ENCODE measurements around the gene ADM5. TPM values are rescaled to one million over a fixed set of nuclear protein-coding genes. Genes with fewer than 3 reads are reported as not detected.
A peak's percentile ranks its signal among the peaks of the same experiment; 100 is the strongest.

Gene ADM5
- total RNA-seq, 1 donor from 2014 or later, result 1.5 TPM

DNA sequence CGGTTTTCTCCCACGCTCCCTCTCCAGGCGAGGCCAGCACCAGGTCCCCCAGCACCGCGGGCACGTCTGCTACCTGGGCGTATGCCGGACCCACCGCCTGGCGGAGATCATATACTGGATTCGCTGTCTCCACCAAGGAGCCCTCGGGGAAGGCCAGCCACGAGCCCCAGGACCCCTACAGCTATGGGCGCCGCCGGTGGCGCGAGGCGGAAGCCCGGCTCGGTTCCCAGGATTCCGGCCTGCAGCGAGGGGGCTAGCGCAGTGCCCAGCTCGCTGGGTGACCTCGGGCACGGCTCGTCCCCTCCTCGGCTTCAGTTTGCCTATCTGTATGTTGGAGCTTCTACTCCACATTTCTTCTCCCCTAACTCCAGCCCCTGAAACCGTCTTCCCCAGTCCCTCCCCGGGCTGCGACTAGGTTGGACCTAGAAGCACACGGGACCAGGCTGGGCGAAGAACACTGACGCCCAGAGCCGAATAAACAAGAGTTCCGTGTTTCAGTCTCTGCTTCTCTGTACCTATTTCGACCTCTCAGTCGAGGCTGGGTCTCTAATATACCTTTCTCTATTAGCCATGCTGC lies 773 bp downstream of the ADM5 start:
- Mint-ChIP-seq H3K4me1 (ENCODE audit: unreplicated experiment) (peaks cover 30% of the 10 kb centered on the region), H3K27me3 (ENCODE audit: unreplicated experiment) (no peaks in the 10 kb centered on the region), H3K27ac (ENCODE audit: unreplicated experiment) (peak overlapping the region; percentile 85), H3K36me3 (ENCODE audit: unreplicated experiment) (peaks cover 13% of the 10 kb centered on the region), H3K4me3 (ENCODE audit: unreplicated experiment) (peak overlapping the region; percentile 89), H3K9me3 (ENCODE audit: unreplicated experiment) (no peaks in the 10 kb centered on the region)
- DNase-seq (ENCODE audit: extremely low spot score, unreplicated experiment), result no peak
- TF ChIP-seq, protein P1, sequence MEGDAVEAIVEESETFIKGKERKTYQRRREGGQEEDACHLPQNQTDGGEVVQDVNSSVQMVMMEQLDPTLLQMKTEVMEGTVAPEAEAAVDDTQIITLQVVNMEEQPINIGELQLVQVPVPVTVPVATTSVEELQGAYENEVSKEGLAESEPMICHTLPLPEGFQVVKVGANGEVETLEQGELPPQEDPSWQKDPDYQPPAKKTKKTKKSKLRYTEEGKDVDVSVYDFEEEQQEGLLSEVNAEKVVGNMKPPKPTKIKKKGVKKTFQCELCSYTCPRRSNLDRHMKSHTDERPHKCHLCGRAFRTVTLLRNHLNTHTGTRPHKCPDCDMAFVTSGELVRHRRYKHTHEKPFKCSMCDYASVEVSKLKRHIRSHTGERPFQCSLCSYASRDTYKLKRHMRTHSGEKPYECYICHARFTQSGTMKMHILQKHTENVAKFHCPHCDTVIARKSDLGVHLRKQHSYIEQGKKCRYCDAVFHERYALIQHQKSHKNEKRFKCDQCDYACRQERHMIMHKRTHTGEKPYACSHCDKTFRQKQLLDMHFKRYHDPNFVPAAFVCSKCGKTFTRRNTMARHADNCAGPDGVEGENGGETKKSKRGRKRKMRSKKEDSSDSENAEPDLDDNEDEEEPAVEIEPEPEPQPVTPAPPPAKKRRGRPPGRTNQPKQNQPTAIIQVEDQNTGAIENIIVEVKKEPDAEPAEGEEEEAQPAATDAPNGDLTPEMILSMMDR (IDR thresholded peaks at IDR 0.05), result no peak

DNA sequence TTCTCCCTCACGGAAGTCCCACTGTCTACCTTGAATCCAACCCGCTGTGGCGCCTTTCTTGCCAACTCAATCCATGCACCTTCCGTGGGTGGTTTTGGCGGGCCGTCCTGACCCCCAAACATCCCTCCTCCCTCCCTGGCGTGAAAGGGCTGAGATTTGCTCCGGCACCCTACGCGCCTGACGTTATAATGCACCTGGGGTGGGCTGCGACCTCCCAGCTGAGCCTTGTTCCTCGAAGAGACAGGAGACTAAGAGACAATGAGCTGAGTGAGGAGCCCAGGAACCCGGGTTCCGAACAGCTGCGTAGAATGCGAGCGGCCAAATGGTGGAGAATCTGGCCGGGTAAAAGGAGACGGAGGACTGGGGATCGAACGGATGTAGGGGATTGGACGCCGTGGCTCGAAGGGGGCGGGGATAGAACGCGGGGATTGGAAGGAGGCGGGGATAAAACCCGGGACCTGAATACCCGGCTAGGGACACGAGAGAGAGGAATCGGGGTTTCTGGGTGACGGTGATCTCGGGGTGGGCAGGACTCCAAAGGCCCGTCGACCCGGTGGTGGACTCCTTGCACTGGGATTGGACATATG lies 1.4 kb downstream of the ADM5 start, which contains the start of gene CPT1C:
CPT1C (plus strand) TSS at position 461 of the 587 bp plus-strand sequence. CDS start 1,137 bp downstream, outside the sequence.
- Mint-ChIP-seq H3K27me3 (ENCODE audit: unreplicated experiment) (no peaks in the 10 kb centered on the region), H3K9me3 (ENCODE audit: unreplicated experiment) (no peaks in the 10 kb centered on the region), H3K4me1 (ENCODE audit: unreplicated experiment) (peaks cover 30% of the 10 kb centered on the region), H3K4me3 (ENCODE audit: unreplicated experiment) (peak within 1 kb of the TSS; percentile 89), H3K36me3 (ENCODE audit: unreplicated experiment) (peaks cover 7% of the 10 kb centered on the region), H3K27ac (ENCODE audit: unreplicated experiment) (peak within 1 kb of the TSS; percentile 85)
- peak; percentile 91 for DNase-seq (ENCODE audit: extremely low spot score, unreplicated experiment)
- TF ChIP-seq, protein P1 (IDR thresholded peaks at IDR 0.05), result no peak

DNA sequence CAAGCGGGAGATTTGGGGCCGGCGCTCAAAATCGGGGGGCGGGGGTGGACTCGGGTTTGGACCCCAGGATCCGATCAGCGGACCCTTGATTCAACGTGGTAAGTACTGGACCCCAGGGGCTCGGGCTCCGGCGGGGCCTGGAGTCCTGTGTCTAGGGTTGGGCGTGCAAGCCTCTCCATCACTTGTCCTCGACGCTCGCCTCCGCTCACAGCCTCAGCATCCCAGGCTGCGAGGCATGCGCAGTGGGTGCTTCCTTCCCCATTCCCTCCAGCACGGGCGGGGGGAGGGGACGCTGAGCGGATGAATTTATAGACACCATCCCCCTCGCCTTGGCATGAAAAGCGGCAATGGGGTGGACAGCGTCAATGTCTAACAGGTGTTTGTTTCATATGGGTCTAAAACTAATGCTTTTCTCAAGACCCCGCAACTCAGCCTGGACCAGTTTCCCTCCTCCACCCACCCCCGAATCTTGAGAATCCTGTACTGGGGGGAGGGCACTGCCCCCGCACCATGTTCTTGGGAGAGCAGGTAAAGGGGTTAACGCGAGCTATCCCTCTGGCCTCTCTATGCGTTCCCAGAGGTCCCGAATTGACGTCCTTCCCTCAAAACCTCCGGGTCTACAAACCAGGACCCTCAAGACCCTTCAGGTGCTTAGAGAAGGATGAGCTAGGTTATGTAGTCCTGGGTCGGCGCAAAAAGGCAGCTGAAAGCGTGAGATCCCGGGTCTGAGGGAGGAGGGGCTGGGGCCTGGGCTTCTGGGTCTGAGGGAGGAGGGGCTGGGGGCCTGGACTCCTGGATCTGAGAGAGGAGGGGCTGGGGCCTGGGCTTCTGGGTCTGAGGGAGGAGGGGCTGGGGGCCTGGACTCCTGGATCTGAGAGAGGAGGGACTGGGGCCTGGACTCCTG lies 2.1 kb downstream of the ADM5 start:
- TF ChIP-seq, protein P1 (IDR thresholded peaks at IDR 0.05), result no peak
- Mint-ChIP-seq H3K4me1 (ENCODE audit: unreplicated experiment) (peaks cover 30% of the 10 kb centered on the region), H3K4me3 (ENCODE audit: unreplicated experiment) (peak overlapping the region; percentile 89), H3K9me3 (ENCODE audit: unreplicated experiment) (no peaks in the 10 kb centered on the region), H3K27me3 (ENCODE audit: unreplicated experiment) (no peaks in the 10 kb centered on the region), H3K27ac (ENCODE audit: unreplicated experiment) (peak overlapping the region; percentile 85), H3K36me3 (ENCODE audit: unreplicated experiment) (peaks cover 6% of the 10 kb centered on the region)
- peak; percentile 91 for DNase-seq (ENCODE audit: extremely low spot score, unreplicated experiment)

GRCh38 chr19:49692147-49692506 lies 2.7 kb downstream of the ADM5 start:
- Mint-ChIP-seq H3K27me3 (ENCODE audit: unreplicated experiment) (no peaks in the 10 kb centered on the region), H3K4me3 (ENCODE audit: unreplicated experiment) (peak overlapping the region; percentile 33), H3K27ac (ENCODE audit: unreplicated experiment) (peak overlapping the region; percentile 38), H3K4me1 (ENCODE audit: unreplicated experiment) (peaks cover 29% of the 10 kb centered on the region), H3K9me3 (ENCODE audit: unreplicated experiment) (no peaks in the 10 kb centered on the region), H3K36me3 (ENCODE audit: unreplicated experiment) (peaks cover 8% of the 10 kb centered on the region)
- DNase-seq (ENCODE audit: extremely low spot score, unreplicated experiment), result no peak
- TF ChIP-seq, protein P1 (IDR thresholded peaks at IDR 0.05), result no peak

DNA sequence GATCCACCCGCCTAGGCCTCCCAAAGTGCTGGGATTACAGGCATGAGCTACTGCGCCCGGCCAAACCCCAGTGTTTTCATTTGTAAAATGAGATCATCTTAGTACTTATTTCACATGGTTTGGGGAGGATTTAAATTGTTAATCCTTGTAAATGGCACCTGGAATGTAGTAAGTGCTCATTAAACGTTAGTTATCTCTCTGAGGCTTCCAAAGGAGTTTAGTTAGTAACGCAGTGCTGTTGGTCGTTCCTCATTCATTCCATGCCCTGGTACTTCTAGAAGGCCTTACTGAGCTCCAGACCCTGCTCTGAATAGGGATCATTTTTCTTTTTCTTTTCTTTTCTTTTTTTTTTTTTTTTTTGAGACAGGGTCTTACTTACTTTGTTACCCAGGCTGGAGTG lies 6.7 kb downstream of the ADM5 start:
- DNase-seq (ENCODE audit: extremely low spot score, unreplicated experiment), result no peak
- Mint-ChIP-seq H3K36me3 (ENCODE audit: unreplicated experiment) (peaks cover 8% of the 10 kb centered on the region), H3K4me1 (ENCODE audit: unreplicated experiment) (peaks cover 12% of the 10 kb centered on the region), H3K27me3 (ENCODE audit: unreplicated experiment) (no peaks in the 10 kb centered on the region), H3K4me3 (ENCODE audit: unreplicated experiment) (no peak overlapping the region), H3K27ac (ENCODE audit: unreplicated experiment) (no peak overlapping the region), H3K9me3 (ENCODE audit: unreplicated experiment) (no peaks in the 10 kb centered on the region)
- TF ChIP-seq, protein P1 (IDR thresholded peaks at IDR 0.05), result no peak

Data from osteocyte (in vitro differentiated cells).